Gastrocnemius medialis (tissue), 4 donors: ENCODE data around the gene ARID1B. TPM values are rescaled to one million over a fixed set of nuclear protein-coding genes. Genes with fewer than 3 reads are reported as not detected.
A peak's percentile ranks its signal among the peaks of the same experiment; 100 is the strongest.

Source experiments
- ATAC-seq, 2 donors: fragments of 150-250 bp; one replicate each; pipeline ENCODE4 v1.9.1; 2016
- DNase-seq, 2 donors: peaks; one replicate each; pipeline ENCODE4 v3.0.0-alpha.2; 2019
- H3K27ac ChIP-seq, 4 donors: fragments of 200-600 bp; sonication (generic); 1 replicate in 1 of 4; 2 replicates in 3 of 4; pipeline ENCODE4 v1.5.1; 2016 to 2018; ENCODE audit warnings: mild to moderate bottlenecking in 2 of 4, moderate library complexity in 1 of 4
- H3K27me3 ChIP-seq, 3 donors: fragments of 200-600 bp; sonication (generic) in 2 of 3; 1 replicate in 1 of 3; 2 replicates in 2 of 3; pipeline versions ENCODE4 v1.5.1 to v1.6.0; 2016 to 2019; ENCODE audit warnings: mild to moderate bottlenecking in 1 of 3, moderate library complexity in 1 of 3
- H3K36me3 ChIP-seq, 2 donors: fragments of 200-600 bp; sonication (generic) in 1 of 2; one replicate each; pipeline ENCODE4 v1.5.1; 2017 to 2018
- H3K4me1 ChIP-seq, 2 donors: fragments of 200-600 bp; sonication (generic) in 1 of 2; one replicate each; pipeline ENCODE4 v1.5.1; 2016 to 2017; ENCODE audit warnings: mild to moderate bottlenecking in 2 of 2
- H3K4me3 ChIP-seq, 4 donors: fragments of 200-600 bp; sonication (generic) in 3 of 4; 1 replicate in 1 of 4; 2 replicates in 3 of 4; pipeline ENCODE4 v1.5.1; 2016 to 2019; ENCODE audit warnings: mild to moderate bottlenecking in 2 of 4
- H3K9me3 ChIP-seq, 3 donors: fragments of 200-600 bp; sonication (generic) in 2 of 3; 1 replicate in 1 of 3; 2 replicates in 2 of 3; pipeline ENCODE4 v1.5.1; 2016 to 2019
- CTCF ChIP-seq, 5 experiments: fragments of 450-650 bp in 3 of 5; fragments of 200-600 bp in 2 of 5; sonication (generic) in 2 of 5; IDR thresholded peaks in 4 of 5; conservative IDR thresholded peaks in 1 of 5; 1 replicate in 4 of 5; 2 replicates in 1 of 5; pipeline ENCODE4 v1.5.1; 2016 to 2019; ENCODE audit warnings: antibody characterized with exemption in 5 of 5, mild to moderate bottlenecking in 3 of 5, moderate library complexity in 3 of 5
- POLR2A ChIP-seq, 2 donors: fragments of 450-650 bp; IDR thresholded peaks; one replicate each; pipeline ENCODE4 v1.6.1; 2017; ENCODE audit warnings: antibody characterized with exemption in 2 of 2, mild to moderate bottlenecking in 2 of 2, moderate library complexity in 2 of 2
- in situ Hi-C, 4 donors: fragments of 200-750 bp; cut with MboI; loops; one replicate each; pipeline versions ENCODE4 v1.15.0 to v1.8.0; 2017; ENCODE audit warnings: low sequenced_read_pairs in 4 of 4
- intact Hi-C: fragments of 100-400 bp; cut with DNase I; formaldehyde crosslinking; loops from one replicate; pipeline ENCODE4 v1.15.1; 2023; ENCODE audit warnings: low total_unique reads
- total RNA-seq, 4 donors: library from RNA; depleted of rRNA; stranded (reverse); fragments of >200 nt; gene quantifications; one replicate each; pipeline versions ENCODE4 v1.1.0 to v1.2.3, GENCODE V29; 2016

Gene ARID1B
- total RNA-seq, 4 donors from 2014 or later = 54.9 to 75.3 (median 62.0) TPM

- Histone ChIP-seq H3K4me1 (peaks cover 90 to 92% of the 10 kb centered on the region in 2 donors), H3K27me3 (no peaks in the 10 kb centered on the region), H3K9me3 (no peaks in the 10 kb centered on the region), H3K36me3 (no peaks in the 10 kb centered on the region), H3K4me3 (no peak overlapping the region), H3K27ac (peak overlapping the region; percentile 81 to 92 (median 88))
- intact Hi-C loops (loop anchor here (10.0 kb wide), 1 partner anchor 231 kb away; no protein-coding TSS in a partner anchor), in situ Hi-C loops (loop anchor here in 3 of 4 donors (10.0 to 25.0 kb wide), 3 partner anchors 167 to 231 kb away; partner anchors contain the start of gene ARID1B (in 2 of the 3))
- no peak for TF ChIP-seq CTCF (IDR thresholded peaks at IDR 0.05 in 4 of 5, conservative IDR thresholded peaks at IDR 0.05 in 1 of 5)
- TF ChIP-seq POLR2A (IDR thresholded peaks at IDR 0.05) = no peak
- no peak for DNase-seq
- no peak for ATAC-seq
Observed at GRCh38 chr6:156954191-156954590, 177.0 kb downstream of the ARID1B start.

GRCh38 chr6:156954816-156955215 is 177.6 kb downstream of the ARID1B start:
- Histone ChIP-seq H3K36me3 (no peaks in the 10 kb centered on the region), H3K9me3 (no peaks in the 10 kb centered on the region), H3K27ac (peak overlapping the region; percentile 81 to 92 (median 88)), H3K4me3 (no peak overlapping the region), H3K4me1 (peaks cover 89 to 91% of the 10 kb centered on the region in 2 donors), H3K27me3 (no peaks in the 10 kb centered on the region)
- in situ Hi-C loops = loop anchor here in 3 of 4 donors (5.0 to 25.0 kb wide), 4 partner anchors 67 to 230 kb away; partner anchors contain the start of gene ARID1B (in 2 of the 3)
- TF ChIP-seq POLR2A (IDR thresholded peaks at IDR 0.05) (no peak), CTCF (IDR thresholded peaks at IDR 0.05 in 4 of 5, conservative IDR thresholded peaks at IDR 0.05 in 1 of 5) (no peak)
- DNase-seq (no peak), ATAC-seq (no peak)
- intact Hi-C loops = loop anchor here (5.0 to 10.0 kb wide), 3 partner anchors 128 to 230 kb away; partner anchors contain the start of gene ARID1B

- peak; percentile 85 to 87 for ATAC-seq
- peaks cover 81 to 84% of the 10 kb centered on the region in 2 donors for H3K4me1 ChIP-seq
- no peak overlapping the region for H3K4me3 ChIP-seq
- H3K27ac ChIP-seq = peak overlapping the region; percentile 81 to 92 (median 88)
- peak; percentile 92 to 96 for DNase-seq
- no peaks in the 10 kb centered on the region for H3K27me3 ChIP-seq
- no peaks in the 10 kb centered on the region for H3K9me3 ChIP-seq
- intact Hi-C loops (loop anchor here (5.0 to 10.0 kb wide), 3 partner anchors 128 to 229 kb away; partner anchors contain the start of gene ARID1B), in situ Hi-C loops (loop anchor here in 3 of 4 donors (5.0 to 25.0 kb wide), 4 partner anchors 67 to 229 kb away; partner anchors contain the start of gene ARID1B (in 2 of the 3))
- H3K36me3 ChIP-seq = no peaks in the 10 kb centered on the region
- no peak for TF ChIP-seq POLR2A (IDR thresholded peaks at IDR 0.05)
- TF ChIP-seq CTCF (IDR thresholded peaks at IDR 0.05 in 4 of 5, conservative IDR thresholded peaks at IDR 0.05 in 1 of 5) = no peak
Observed at GRCh38 chr6:156955494-156956183, 178.5 kb downstream of the ARID1B start.

- in situ Hi-C loops = loop anchor here in 3 of 4 donors (5.0 to 25.0 kb wide), 4 partner anchors 66 to 229 kb away; partner anchors contain the start of gene ARID1B (in 2 of the 3)
- Histone ChIP-seq H3K27ac (peak overlapping the region; percentile 81 to 92 (median 88)), H3K27me3 (no peaks in the 10 kb centered on the region), H3K9me3 (no peaks in the 10 kb centered on the region), H3K36me3 (no peaks in the 10 kb centered on the region), H3K4me3 (no peak overlapping the region), H3K4me1 (peaks cover 77 to 79% of the 10 kb centered on the region in 2 donors)
- no peak for TF ChIP-seq POLR2A (IDR thresholded peaks at IDR 0.05)
- peak in 1 of 5 experiments; percentile 5 for TF ChIP-seq CTCF (IDR thresholded peaks at IDR 0.05 in 4 of 5, conservative IDR thresholded peaks at IDR 0.05 in 1 of 5)
- intact Hi-C loops = loop anchor here (5.0 to 10.0 kb wide), 3 partner anchors 129 to 229 kb away; partner anchors contain the start of gene ARID1B
- peak in 1 of 2 donors; percentile 14 for ATAC-seq
- no peak for DNase-seq
Observed at GRCh38 chr6:156956286-156956685, 179.1 kb downstream of the ARID1B start.
